OCI-LY1 (cell line): ENCODE measurements around the gene BZW2.

Source experiments
- H2AFZ ChIP-seq: fragments of 200-600 bp; sonication (generic), shearing (Covaris generic); 2 replicates; pipeline ENCODE4 v1.6.0; 2014; ENCODE audit warnings: antibody characterized with exemption, mild to moderate bottlenecking, low read length
- H3F3A ChIP-seq: fragments of 200-600 bp; sonication (generic), shearing (Covaris generic); 2 replicates; pipeline ENCODE4 v1.6.0; 2014; ENCODE audit warnings: mild to moderate bottlenecking, antibody characterized with exemption, low read length, moderate library complexity; ENCODE audit not compliant: insufficient read depth
- H3K27ac ChIP-seq: fragments of 200-600 bp; sonication (generic); 2 replicates; pipeline ENCODE4 v1.5.1; 2014; ENCODE audit warnings: low read length, mixed run types, mild to moderate bottlenecking, low read depth; ENCODE audit not compliant: poor library complexity, severe bottlenecking
- H3K27me3 ChIP-seq: fragments of 200-600 bp; sonication (generic); 2 replicates; pipeline ENCODE4 v1.6.0; 2014; ENCODE audit warnings: antibody characterized with exemption, mild to moderate bottlenecking, low read length, moderate library complexity; ENCODE audit not compliant: insufficient read depth
- H3K36me3 ChIP-seq: fragments of 200-600 bp; sonication (generic); 2 replicates; pipeline ENCODE4 v1.6.1; 2014; ENCODE audit warnings: mild to moderate bottlenecking, antibody characterized with exemption, low read length, moderate library complexity, mixed read lengths; ENCODE audit not compliant: insufficient read depth
- H3K4me1 ChIP-seq: fragments of 200-600 bp; sonication (generic); 2 replicates; pipeline ENCODE4 v1.5.1; 2014; ENCODE audit warnings: mild to moderate bottlenecking, low read length, moderate library complexity; ENCODE audit not compliant: insufficient read depth, severe bottlenecking
- H3K4me2 ChIP-seq: fragments of 200-600 bp; sonication (generic), shearing (Covaris generic); 2 replicates; pipeline ENCODE4 v1.6.1; 2014; ENCODE audit warnings: low read length
- H3K4me3 ChIP-seq: fragments of 200-600 bp; sonication (generic); 2 replicates; pipeline ENCODE4 v1.5.1; 2014; ENCODE audit warnings: low read length, low read depth, mild to moderate bottlenecking, mixed read lengths; ENCODE audit not compliant: poor library complexity, severe bottlenecking
- H3K79me2 ChIP-seq: fragments of 200-600 bp; shearing (Covaris generic); 2 replicates; pipeline ENCODE4 v1.6.1; 2016; ENCODE audit warnings: mixed run types, low read length, mixed read lengths; ENCODE audit not compliant: insufficient read depth
- H3K9ac ChIP-seq: fragments of 200-600 bp; sonication (generic), shearing (Covaris generic); 2 replicates; pipeline ENCODE4 v1.6.1; 2014; ENCODE audit warnings: mild to moderate bottlenecking, low read length, mixed read lengths
- H3K9me2 ChIP-seq: fragments of 200-600 bp; sonication (generic), shearing (Covaris generic); 2 replicates; pipeline ENCODE4 v1.6.1; 2014; ENCODE audit warnings: low read depth, mild to moderate bottlenecking, low read length, mixed read lengths
- H3K9me3 ChIP-seq: fragments of 200-600 bp; shearing (Covaris generic); 2 replicates; pipeline ENCODE4 v1.6.1; 2014; ENCODE audit warnings: low read length, mixed read lengths
- H4K20me1 ChIP-seq: fragments of 200-600 bp; sonication (generic), shearing (Covaris generic); 2 replicates; pipeline ENCODE4 v1.6.0; 2016; ENCODE audit warnings: mild to moderate bottlenecking, low read length; ENCODE audit not compliant: insufficient read depth
- CTCF ChIP-seq: fragments of 200-600 bp; sonication (generic), shearing (Covaris generic); IDR thresholded peaks from 2 replicates; pipeline ENCODE4 v1.5.1; 2017; ENCODE audit warnings: mild to moderate bottlenecking, antibody characterized with exemption, low read length, moderate library complexity, mixed read lengths
- EZH2 ChIP-seq: fragments of 200-600 bp; sonication (generic), shearing (Covaris generic); IDR thresholded peaks from 2 replicates; pipeline ENCODE4 v1.8.0; 2017; ENCODE audit warnings: borderline replicate concordance, mixed run types, mild to moderate bottlenecking, antibody characterized with exemption, low read length, moderate library complexity, mixed read lengths

BZW2 gene

GRCh38 chr7:16660702-16661464 is 14.9 kb downstream of the BZW2 start:
- peaks cover 54% of the 10 kb centered on the region for H3K36me3 ChIP-seq
- H3K4me3 ChIP-seq = no peak overlapping the region
- no peaks in the 10 kb centered on the region for H3K9me3 ChIP-seq
- TF ChIP-seq EZH2 = no peak
- TF ChIP-seq CTCF = no peak
- peaks cover 94% of the 10 kb centered on the region for H3K79me2 ChIP-seq
- no peaks in the 10 kb centered on the region for H3K9me2 ChIP-seq
- no peaks in the 10 kb centered on the region for H3F3A ChIP-seq
- H3K27ac ChIP-seq = no peak overlapping the region
- H4K20me1 ChIP-seq = peaks cover 3% of the 10 kb centered on the region
- H3K4me2 ChIP-seq = no peak overlapping the region
- H3K27me3 ChIP-seq = no peaks in the 10 kb centered on the region
- no peak overlapping the region for H2AFZ ChIP-seq
- H3K4me1 ChIP-seq = no peaks in the 10 kb centered on the region
- no peak overlapping the region for H3K9ac ChIP-seq

GRCh38 chr7:16661924-16662323 is 15.9 kb downstream of the BZW2 start:
- Histone ChIP-seq H3K4me2 (no peak overlapping the region), H3K27me3 (no peaks in the 10 kb centered on the region), H3K4me3 (no peak overlapping the region), H3K27ac (no peak overlapping the region), H3F3A (no peaks in the 10 kb centered on the region), H4K20me1 (peaks cover under 1% of the 10 kb centered on the region), H3K36me3 (peaks cover 52% of the 10 kb centered on the region), H2AFZ (no peak overlapping the region), H3K9me2 (no peaks in the 10 kb centered on the region), H3K79me2 (peaks cover 83% of the 10 kb centered on the region), H3K9ac (no peak overlapping the region), H3K4me1 (no peaks in the 10 kb centered on the region), H3K9me3 (no peaks in the 10 kb centered on the region)
- TF ChIP-seq CTCF (no peak), EZH2 (no peak)

- H4K20me1 ChIP-seq = no peaks in the 10 kb centered on the region; the same call in 1 of the 2 replicates
- H3K36me3 ChIP-seq = peaks cover 85% of the 10 kb centered on the region
- H3K4me2 ChIP-seq = no peak overlapping the region
- no peaks in the 10 kb centered on the region for H3F3A ChIP-seq
- H3K27me3 ChIP-seq = no peaks in the 10 kb centered on the region
- H3K4me1 ChIP-seq = no peaks in the 10 kb centered on the region
- no peak overlapping the region for H3K4me3 ChIP-seq
- H3K79me2 ChIP-seq = peaks cover 69% of the 10 kb centered on the region
- no peak for TF ChIP-seq EZH2
- TF ChIP-seq CTCF = no peak
- no peak overlapping the region for H3K9ac ChIP-seq
- H3K9me2 ChIP-seq = no peaks in the 10 kb centered on the region
- no peak overlapping the region for H3K27ac ChIP-seq
- no peaks in the 10 kb centered on the region; the same call in 1 of the 2 replicates for H3K9me3 ChIP-seq
- H2AFZ ChIP-seq = no peak overlapping the region
Measured at GRCh38 chr7:16667355-16667754, 21.4 kb downstream of the BZW2 start.
